GM04504 (cell line): ENCODE results near the gene SYCP3.

Experiments used
- DNase-seq: peaks from one replicate; pipeline ENCODE4 v3.0.0-alpha.2; 2012; ENCODE audit warnings: low read depth

SYCP3 gene

DNA sequence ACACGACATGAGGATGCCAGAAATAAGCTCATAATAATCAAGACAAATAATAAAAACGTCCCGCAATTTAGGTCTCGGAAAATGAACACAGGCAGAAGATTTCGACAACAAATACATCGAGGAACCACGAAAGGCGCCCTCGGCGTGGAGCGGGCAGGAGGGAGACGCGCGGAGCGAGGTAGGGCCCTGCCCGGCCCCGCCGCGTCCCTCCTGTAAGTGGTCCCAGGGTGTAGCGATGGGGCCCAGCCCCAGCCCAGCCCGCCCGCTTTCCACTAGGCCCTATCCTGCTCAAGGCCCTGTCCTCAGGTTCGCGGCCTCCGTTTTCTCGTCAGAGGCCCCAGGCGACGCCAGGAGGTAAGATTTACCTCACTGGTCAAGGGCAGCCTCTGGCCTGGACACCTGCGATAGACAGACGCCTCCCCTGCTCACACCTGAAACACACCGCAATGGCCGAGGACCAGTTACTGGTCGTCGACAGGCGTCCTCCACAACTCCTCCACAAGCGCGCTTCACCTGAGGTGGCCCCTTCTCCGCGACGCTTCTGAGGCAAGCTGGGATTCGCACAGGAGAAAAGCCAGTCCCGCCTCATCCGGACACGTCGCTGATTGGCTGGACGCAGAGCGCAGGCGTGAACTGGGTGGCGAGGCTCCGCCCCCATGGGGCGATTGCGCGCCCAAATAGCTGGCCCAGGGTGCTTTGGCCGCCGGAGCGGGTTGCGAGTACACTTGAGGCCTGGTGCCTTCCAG is at the start of gene SYCP3:
Gene SYCP3, minus strand, starts transcription at position 543 of the 746 bp plus-strand sequence. CDS start 1,527 bp downstream, outside the sequence.
- DNase-seq = no peak

DNA sequence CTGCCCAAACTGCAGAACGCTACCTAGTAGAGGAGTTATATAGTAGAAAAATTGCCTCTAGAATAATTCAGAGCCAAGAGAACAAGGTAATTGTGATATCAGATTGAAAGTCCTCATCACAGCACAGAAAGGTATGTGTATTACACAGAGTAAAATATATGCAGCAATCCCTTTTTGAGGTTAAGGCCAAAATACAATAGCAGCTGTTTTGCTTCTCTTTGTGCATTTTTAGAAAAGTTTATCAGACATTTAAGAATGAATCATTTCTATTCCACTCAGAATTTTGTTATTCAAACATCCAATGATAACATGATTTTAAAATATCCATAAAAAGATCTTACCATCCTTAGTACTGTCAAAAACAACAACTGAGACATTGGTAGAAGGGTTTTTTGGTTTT is 46.4 kb upstream of the SYCP3 start:
- DNase-seq = no peak

DNA sequence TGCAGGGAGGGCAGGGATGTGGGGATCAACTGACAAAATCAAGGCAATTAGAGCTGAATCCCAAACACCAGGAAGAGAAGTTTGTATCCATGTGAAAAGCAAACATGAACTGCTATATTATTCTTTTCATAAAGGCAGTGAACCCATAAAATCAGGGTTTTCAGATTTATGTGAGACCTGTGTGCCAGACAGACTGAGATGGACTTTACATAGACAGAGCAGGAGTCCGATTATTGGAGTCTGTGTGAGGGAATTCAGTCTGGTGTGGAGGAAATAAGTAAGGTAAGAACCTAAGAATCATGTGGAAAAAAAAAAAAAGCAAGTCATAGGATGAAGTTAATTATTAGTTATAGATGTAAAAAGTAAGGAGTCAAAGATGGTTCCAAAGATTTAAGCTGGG is 45.1 kb upstream of the SYCP3 start:
- no peak for DNase-seq

DNA sequence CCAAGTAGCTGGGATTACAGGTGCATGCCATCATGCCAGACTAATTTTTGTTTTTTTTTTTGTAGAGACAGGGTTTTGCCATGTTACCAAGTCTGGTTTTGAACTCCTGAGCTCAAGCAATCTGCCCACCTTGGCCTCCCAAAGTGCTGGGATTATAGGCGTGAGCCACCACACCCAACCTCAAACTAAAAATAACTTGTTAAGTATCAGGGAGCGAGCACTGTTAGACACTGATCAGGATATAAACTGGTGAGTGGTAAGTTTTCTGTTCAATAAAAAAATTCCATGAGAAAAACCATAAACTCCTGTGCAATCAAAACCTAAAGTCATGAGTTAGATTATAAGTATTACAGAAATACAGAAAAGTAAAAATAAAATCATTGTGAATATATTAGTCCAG is 44.6 kb upstream of the SYCP3 start:
- DNase-seq = no peak

DNA sequence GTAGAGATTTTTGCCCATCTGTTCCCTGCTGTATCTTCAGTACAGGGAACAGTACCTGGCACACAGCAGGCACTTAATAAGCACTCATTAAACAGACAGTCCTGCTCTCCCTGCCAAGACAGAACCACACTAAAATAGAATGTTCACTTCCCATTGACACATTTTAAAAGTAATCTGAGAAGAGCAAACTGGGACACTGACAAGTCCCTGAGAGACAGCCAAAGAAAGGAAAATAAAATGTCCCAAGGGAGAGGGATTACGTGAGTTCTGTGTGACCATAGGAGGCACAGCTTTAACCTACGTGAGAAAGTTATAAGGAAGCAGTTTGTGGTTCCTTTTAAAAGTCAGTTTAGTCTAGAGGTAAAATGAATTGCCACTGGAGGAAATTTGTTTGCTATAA is 43.9 kb upstream of the SYCP3 start:
- DNase-seq = no peak

GRCh38 chr12:101782273-101782731 is 43.0 kb upstream of the SYCP3 start:
- no peak for DNase-seq

DNA sequence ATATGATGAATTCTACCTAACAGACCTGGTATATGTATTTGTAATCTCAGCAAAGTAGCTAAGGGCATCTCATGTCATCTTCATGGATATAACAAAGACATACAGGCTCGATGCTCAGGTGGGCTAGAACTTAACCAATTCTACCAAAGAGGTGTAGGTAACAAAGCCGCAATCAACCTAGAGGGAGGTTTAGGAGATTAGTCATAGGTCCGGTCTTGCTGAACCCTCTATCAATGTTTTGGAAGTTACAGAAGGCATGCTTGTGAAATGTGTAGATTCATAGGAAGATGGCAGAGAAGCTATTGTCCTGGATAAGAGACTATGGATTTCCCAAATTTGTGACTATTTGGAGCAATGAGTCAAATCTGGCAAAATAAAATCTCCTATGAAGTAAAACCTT is 42.6 kb upstream of the SYCP3 start:
- DNase-seq = no peak

GRCh38 chr12:101780599-101780998 is 41.3 kb upstream of the SYCP3 start:
- no peak for DNase-seq

GRCh38 chr12:101779626-101780025 is 40.4 kb upstream of the SYCP3 start:
- DNase-seq = no peak

DNA sequence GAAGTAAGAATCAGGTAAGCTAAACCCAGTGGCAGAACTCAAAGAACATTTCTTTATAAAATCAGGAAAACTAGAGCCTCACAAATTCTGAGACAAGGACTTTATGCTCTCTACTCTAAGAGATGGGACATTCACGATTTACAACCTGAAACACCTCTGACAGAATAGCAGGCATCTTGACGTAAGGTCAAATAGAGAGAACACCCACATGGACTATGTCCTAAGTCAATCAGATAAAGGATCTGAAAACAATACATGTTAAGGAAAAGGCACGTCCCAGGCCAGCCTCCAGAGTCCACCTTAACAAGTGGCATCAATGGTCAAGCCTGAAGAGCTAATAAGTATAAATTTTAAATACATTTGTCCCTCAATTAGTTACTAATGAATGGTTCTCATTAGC is 39.9 kb upstream of the SYCP3 start:
- DNase-seq = no peak

DNA sequence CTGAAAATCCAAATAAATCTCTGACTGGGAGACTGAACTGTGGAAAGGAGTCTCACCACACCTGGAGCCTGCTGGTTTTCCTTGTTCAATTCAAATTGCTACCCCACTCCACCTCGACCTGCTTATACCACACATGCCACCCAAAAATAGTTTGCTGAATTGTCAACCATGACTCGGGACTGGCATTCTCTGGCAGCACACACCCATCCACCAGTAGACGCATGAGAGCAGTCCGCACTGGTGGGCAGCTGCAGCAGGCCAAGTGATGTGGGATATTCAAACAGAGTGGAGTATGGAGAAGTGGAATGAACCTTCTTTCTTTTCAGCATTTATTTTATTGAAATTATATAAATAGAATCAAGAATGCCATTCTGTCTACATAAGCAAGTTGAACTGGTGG is 38.7 kb upstream of the SYCP3 start:
- no peak for DNase-seq

DNA sequence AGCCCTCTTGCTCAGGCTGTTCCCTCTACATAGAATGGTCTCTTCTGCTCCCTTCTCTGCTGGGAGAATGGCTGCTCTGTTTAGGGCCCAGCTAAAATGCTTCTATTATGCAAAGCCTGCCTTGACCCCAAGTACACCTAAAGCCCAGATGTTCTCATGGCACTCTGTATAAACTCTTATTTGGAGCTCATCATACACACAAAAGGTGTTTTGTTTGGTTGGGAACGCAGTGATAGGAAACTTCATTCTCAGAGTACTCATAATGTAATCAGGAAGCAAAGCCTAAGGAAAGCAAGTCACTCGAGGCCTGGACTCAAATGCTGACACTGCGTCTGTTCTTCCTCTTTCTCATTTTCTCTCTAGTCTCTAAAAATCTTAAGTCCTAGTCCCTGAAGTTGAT is 38.2 kb upstream of the SYCP3 start:
- no peak for DNase-seq

GRCh38 chr12:101775816-101776215 is 36.6 kb upstream of the SYCP3 start:
- DNase-seq = no peak

GRCh38 chr12:101773650-101774162 is 34.4 kb upstream of the SYCP3 start:
- DNase-seq = peak; percentile 28

- DNase-seq = no peak
Observed at GRCh38 chr12:101772012-101772775, 32.9 kb upstream of the SYCP3 start.

DNA sequence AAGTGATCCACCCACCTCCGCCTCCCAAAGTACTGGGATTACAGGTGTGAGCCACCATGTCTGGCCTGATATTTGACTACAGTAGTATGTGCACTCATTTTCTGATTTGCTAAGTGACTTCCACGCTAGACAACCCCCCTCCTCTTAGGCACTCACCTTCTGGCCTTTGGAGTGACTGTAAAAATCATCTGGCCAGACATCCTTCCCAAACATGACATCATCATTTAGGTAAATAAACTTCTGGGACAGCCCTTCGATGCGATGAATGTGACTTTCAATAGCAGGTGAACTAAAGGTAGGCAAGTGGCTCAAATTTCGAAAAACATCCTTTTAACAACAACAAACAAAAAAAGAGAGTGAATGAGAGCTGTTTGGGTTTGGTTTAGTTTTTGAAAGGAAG is 30.6 kb upstream of the SYCP3 start:
- DNase-seq = no peak

GRCh38 chr12:101768781-101769180 is 29.5 kb upstream of the SYCP3 start:
- no peak for DNase-seq

- no peak for DNase-seq
Observed at GRCh38 chr12:101767537-101767936, 28.3 kb upstream of the SYCP3 start.

- no peak for DNase-seq
Observed at GRCh38 chr12:101764051-101764792, 25.0 kb upstream of the SYCP3 start.

GRCh38 chr12:101763246-101763931 is 24.1 kb upstream of the SYCP3 start:
- DNase-seq = no peak

- no peak for DNase-seq
Observed at GRCh38 chr12:101761781-101762180, 22.5 kb upstream of the SYCP3 start.

DNA sequence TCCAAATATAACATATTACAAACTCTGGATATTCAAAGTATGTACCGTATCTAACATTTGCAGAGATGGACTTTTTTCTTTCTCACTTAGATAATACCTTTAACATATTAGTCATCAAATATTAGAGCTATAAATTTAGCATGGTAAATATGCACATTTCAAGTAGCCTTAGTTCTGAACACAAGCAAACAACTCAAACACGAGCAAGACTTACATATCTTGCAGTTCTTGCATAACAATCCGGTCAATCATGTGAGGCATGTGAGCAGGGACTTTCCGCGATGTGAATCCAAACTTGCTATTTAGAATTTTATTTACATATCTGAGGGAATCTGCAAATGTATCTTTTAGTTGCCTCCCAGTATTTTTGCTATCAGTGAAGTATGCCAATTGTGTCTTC is 22.1 kb upstream of the SYCP3 start:
- no peak for DNase-seq
